Neural crest cell (in vitro differentiated cells): Measurements from ENCODE around the gene NTN1. TPM values are rescaled to one million over a fixed set of nuclear protein-coding genes. Genes with fewer than 3 reads are reported as not detected.
"Not testable (repeated sequence)": the region's sequence is repeated elsewhere in the genome, so short reads cannot be mapped to it uniquely, and the experiment has no call there.

Experiments
- DNase-seq: peaks from one replicate; pipeline ENCODE4 v3.0.0; 2021; ENCODE audit warnings: low read depth, mixed read lengths, low spot score
- H3K27ac Mint-ChIP-seq: one replicate; pipeline ENCODE4 v1.8.0; 2021; ENCODE audit warnings: mild to moderate bottlenecking, mixed read lengths; ENCODE audit not compliant: unreplicated experiment
- H3K27me3 Mint-ChIP-seq: 2 replicates; pipeline ENCODE4 v1.8.0; 2021; ENCODE audit warnings: low read depth, mild to moderate bottlenecking, mixed read lengths
- H3K36me3 Mint-ChIP-seq: 2 replicates; pipeline ENCODE4 v1.8.0; 2021; ENCODE audit warnings: low read depth, mild to moderate bottlenecking, mixed read lengths
- H3K4me1 Mint-ChIP-seq: 2 replicates; pipeline ENCODE4 v1.8.0; 2021; ENCODE audit warnings: mixed read lengths
- H3K4me3 Mint-ChIP-seq: one replicate; pipeline ENCODE4 v1.8.0; 2021; ENCODE audit warnings: mild to moderate bottlenecking, mixed read lengths
- H3K9me3 Mint-ChIP-seq: 2 replicates; pipeline ENCODE4 v1.8.0; 2021; ENCODE audit warnings: mixed read lengths
- CTCF ChIP-seq: fragments of 200-600 bp; sonication (generic); conservative IDR thresholded peaks from 2 replicates; pipeline ENCODE4 v1.5.0; 2021; ENCODE audit warnings: antibody characterized with exemption, mild to moderate bottlenecking
- total RNA-seq: library from RNA; stranded (reverse); gene quantifications from 2 replicates; pipeline ENCODE4 v1.2.1, GENCODE V29; 2021

Gene NTN1
- total RNA-seq, 1 donor from 2014 or later: 10.1 TPM

GRCh38 chr17:9254841-9255240 lies 233.5 kb downstream of the NTN1 start:
- DNase-seq: no peak
- H3K27ac Mint-ChIP-seq: no peak overlapping the region
- H3K9me3 Mint-ChIP-seq: no peaks in the 10 kb centered on the region
- peaks cover 8% of the 10 kb centered on the region for H3K36me3 Mint-ChIP-seq
- H3K4me1 Mint-ChIP-seq: peaks cover 26% of the 10 kb centered on the region
- no peak for TF ChIP-seq CTCF
- H3K4me3 Mint-ChIP-seq: no peak overlapping the region
- H3K27me3 Mint-ChIP-seq: peaks cover 6% of the 10 kb centered on the region

GRCh38 chr17:9255833-9256232 lies 234.5 kb downstream of the NTN1 start:
- Mint-ChIP-seq H3K4me1 (peaks cover 26% of the 10 kb centered on the region), H3K27ac (no peak overlapping the region), H3K27me3 (peaks cover 6% of the 10 kb centered on the region), H3K9me3 (no peaks in the 10 kb centered on the region), H3K36me3 (peaks cover 8% of the 10 kb centered on the region), H3K4me3 (no peak overlapping the region)
- TF ChIP-seq CTCF: no peak
- DNase-seq: no peak

- H3K27me3 Mint-ChIP-seq: peaks cover 6% of the 10 kb centered on the region
- TF ChIP-seq CTCF: no peak
- H3K27ac Mint-ChIP-seq: no peak overlapping the region
- H3K4me3 Mint-ChIP-seq: no peak overlapping the region
- no peaks in the 10 kb centered on the region for H3K9me3 Mint-ChIP-seq
- peaks cover 28% of the 10 kb centered on the region for H3K4me1 Mint-ChIP-seq
- DNase-seq: no peak
- peaks cover 8% of the 10 kb centered on the region for H3K36me3 Mint-ChIP-seq
Measured at GRCh38 chr17:9256361-9256750, 235.0 kb downstream of the NTN1 start.

DNA sequence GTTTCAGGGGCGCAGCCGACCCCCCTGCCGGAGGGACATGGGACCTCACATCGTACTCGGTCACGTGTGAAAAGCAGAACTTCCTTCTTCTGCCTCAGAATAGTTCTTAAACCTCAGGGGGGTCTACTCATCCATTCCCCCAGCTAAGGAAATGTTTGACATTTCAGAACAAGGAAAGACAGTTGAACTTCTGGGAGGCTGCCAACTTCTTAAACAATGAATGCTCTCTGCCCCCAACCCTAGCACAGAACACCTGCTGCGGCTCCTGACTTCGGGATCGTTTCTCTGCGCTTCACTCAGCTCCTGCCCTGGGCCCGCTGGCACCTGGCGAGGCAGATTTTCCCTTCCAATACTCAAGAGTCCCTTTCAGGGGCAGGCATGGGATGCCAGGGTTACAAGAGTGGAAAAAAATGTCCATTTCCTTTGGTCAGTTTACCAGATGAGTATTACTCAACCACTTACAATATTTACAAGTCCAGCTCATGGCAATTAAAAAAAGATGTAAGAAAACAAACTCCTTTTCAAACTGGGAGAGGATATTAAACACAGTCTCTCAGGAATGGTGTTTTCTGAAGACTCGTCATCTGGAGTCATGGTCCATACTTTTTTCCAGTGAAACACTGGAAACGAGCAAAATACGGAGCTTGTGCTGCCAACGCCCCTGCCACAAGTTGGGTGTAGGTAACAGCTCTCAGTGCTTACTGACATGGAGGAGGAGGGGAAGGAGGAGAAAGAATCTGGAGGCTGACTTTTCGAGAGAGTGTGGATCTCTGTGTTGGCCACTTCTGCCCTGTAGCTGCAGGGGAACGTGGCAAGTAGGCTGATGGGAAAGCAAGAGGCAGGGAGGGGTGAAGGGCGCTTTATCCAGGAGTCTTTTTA lies 235.7 kb downstream of the NTN1 start:
- Mint-ChIP-seq H3K9me3 (no peaks in the 10 kb centered on the region), H3K27me3 (peaks cover 6% of the 10 kb centered on the region), H3K4me1 (peaks cover 31% of the 10 kb centered on the region), H3K36me3 (peaks cover 8% of the 10 kb centered on the region), H3K4me3 (no peak overlapping the region), H3K27ac (no peak overlapping the region)
- no peak for TF ChIP-seq CTCF
- no peak for DNase-seq

- H3K27ac Mint-ChIP-seq: not testable (repeated sequence)
Measured at GRCh38 chr17:9257630-9257965, 236.3 kb downstream of the NTN1 start.

More at GRCh38 chr17:9257630-9257965, 236.3 kb downstream of the NTN1 start:
- H3K36me3 Mint-ChIP-seq, H3K4me3 Mint-ChIP-seq, H3K27me3 Mint-ChIP-seq, H3K9me3 Mint-ChIP-seq, DNase-seq: not testable (repeated sequence)
- H3K4me1 Mint-ChIP-seq: peaks cover 31% of the 10 kb centered on the region
